T-helper 17 cell (primary cell): Measurements from ENCODE around the gene RSBN1. TPM values are rescaled to one million over a fixed set of nuclear protein-coding genes. Genes with fewer than 3 reads are reported as not detected.
A peak's percentile ranks its signal among the peaks of the same experiment; 100 is the strongest.
"Not testable (repeated sequence)": the region's sequence is repeated elsewhere in the genome, so short reads cannot be mapped to it uniquely, and the experiment has no call there.

ENCODE experiments used
- ATAC-seq: fragments of 150-1000 bp; cut with Tn5 transposase; 2 replicates; pipeline ENCODE4 v1.10.0; 2021; ENCODE audit warnings: mild to moderate bottlenecking, moderate library complexity
- DNase-seq, 3 donors: peaks; one replicate each; pipeline versions ENCODE4 v3.0.0 to v3.0.0-alpha.2; 2020 to 2021
- H3K9me3 ChIP-seq: one replicate; pipeline ENCODE4 v1.7.0; 2013; ENCODE audit warnings: low read length, mild to moderate bottlenecking; ENCODE audit not compliant: control insufficient read depth, poor library complexity, severe bottlenecking
- H3K27ac Mint-ChIP-seq: one replicate; pipeline ENCODE4 v1.8.0; 2022; ENCODE audit warnings: mild to moderate bottlenecking, moderate library complexity, mixed read lengths
- H3K27me3 Mint-ChIP-seq: one replicate; pipeline ENCODE4 v1.8.0; 2022; ENCODE audit warnings: mixed read lengths
- H3K36me3 Mint-ChIP-seq: one replicate; pipeline ENCODE4 v1.8.0; 2022; ENCODE audit warnings: low read depth, mixed read lengths
- H3K4me1 Mint-ChIP-seq: one replicate; pipeline ENCODE4 v1.8.0; 2022; ENCODE audit warnings: mild to moderate bottlenecking, mixed read lengths
- H3K4me3 Mint-ChIP-seq: one replicate; pipeline ENCODE4 v1.8.0; 2022; ENCODE audit warnings: mild to moderate bottlenecking, moderate library complexity, mixed read lengths
- total RNA-seq, 4 donors: library from RNA in 2 of 4; stranded (reverse) in 2 of 4; gene quantifications; one replicate each; pipeline ENCODE4 v1.2.3 and lab custom pipeline; 2022 to 2026

Gene RSBN1
- total RNA-seq (10 to 100 TPM; 40.1 to 45.8 TPM), total RNA-seq (lab: John Stamatoyannopoulos, UW) (108 to 134 reads per million in 2 donors)

- H3K36me3 Mint-ChIP-seq = peaks cover 4% of the 10 kb centered on the region
- ATAC-seq = peak; percentile 91
- no peaks in the 10 kb centered on the region for H3K27me3 Mint-ChIP-seq
- H3K4me3 Mint-ChIP-seq = peak within 1 kb of the TSS; percentile 96
- no peaks in the 10 kb centered on the region for H3K9me3 ChIP-seq
- H3K27ac Mint-ChIP-seq = peak within 1 kb of the TSS; percentile 98
- H3K4me1 Mint-ChIP-seq = peaks cover 28% of the 10 kb centered on the region
- peak; percentile 93 to 97 (median 96) for DNase-seq
Measured at GRCh38 chr1:113811888-113812660, at the start of gene RSBN1. RSBN1 (minus strand) TSS chr1:113812476; CDS start chr1:113812412, 64 bp downstream.

GRCh38 chr1:113861641-113862040, 49.4 kb upstream of the RSBN1 start:
- Mint-ChIP-seq H3K36me3 (peaks cover 4% of the 10 kb centered on the region), H3K4me1 (peaks cover 20% of the 10 kb centered on the region)

GRCh38 chr1:113860891-113861290, 48.6 kb upstream of the RSBN1 start:
- no peak overlapping the region for H3K4me3 Mint-ChIP-seq

More at GRCh38 chr1:113861641-113862040, 49.4 kb upstream of the RSBN1 start:
- Mint-ChIP-seq H3K4me3 (no peak overlapping the region), H3K27ac (peak overlapping the region; percentile 85), H3K27me3 (no peaks in the 10 kb centered on the region)
- ATAC-seq = no peak
- no peaks in the 10 kb centered on the region for H3K9me3 ChIP-seq
- DNase-seq = no peak

GRCh38 chr1:113859478-113860175, 47.4 kb upstream of the RSBN1 start:
- DNase-seq = no peak
- ATAC-seq = peak; percentile 50
- Mint-ChIP-seq H3K4me1 (peaks cover 20% of the 10 kb centered on the region), H3K36me3 (peaks cover 4% of the 10 kb centered on the region), H3K27ac (peak overlapping the region; percentile 85), H3K4me3 (no peak overlapping the region), H3K27me3 (no peaks in the 10 kb centered on the region)
- H3K9me3 ChIP-seq = no peaks in the 10 kb centered on the region

More at GRCh38 chr1:113860891-113861290, 48.6 kb upstream of the RSBN1 start:
- no peak for DNase-seq
- Mint-ChIP-seq H3K36me3 (peaks cover 4% of the 10 kb centered on the region), H3K27ac (peak overlapping the region; percentile 85), H3K27me3 (no peaks in the 10 kb centered on the region), H3K4me1 (peaks cover 20% of the 10 kb centered on the region)
- no peaks in the 10 kb centered on the region for H3K9me3 ChIP-seq
- ATAC-seq = no peak

- ATAC-seq (no peak), DNase-seq (no peak)
- peaks cover 8% of the 10 kb centered on the region for H3K36me3 Mint-ChIP-seq
- peak overlapping the region; percentile 85 for H3K27ac Mint-ChIP-seq
- no peaks in the 10 kb centered on the region for H3K27me3 Mint-ChIP-seq
- peak overlapping the region; percentile 31 for H3K4me3 Mint-ChIP-seq
- no peaks in the 10 kb centered on the region for H3K9me3 ChIP-seq
- H3K4me1 Mint-ChIP-seq = peaks cover 20% of the 10 kb centered on the region
Measured at GRCh38 chr1:113858982-113859381, 46.7 kb upstream of the RSBN1 start.

- DNase-seq = no peak
- Mint-ChIP-seq H3K27ac (peak overlapping the region; percentile 85), H3K4me3 (peak overlapping the region; percentile 31), H3K27me3 (no peaks in the 10 kb centered on the region), H3K36me3 (peaks cover 8% of the 10 kb centered on the region), H3K4me1 (peaks cover 20% of the 10 kb centered on the region)
- no peaks in the 10 kb centered on the region for H3K9me3 ChIP-seq
- ATAC-seq = peak; percentile 42
Measured at GRCh38 chr1:113858418-113858817, 46.1 kb upstream of the RSBN1 start.

GRCh38 chr1:113857776-113858175, 45.5 kb upstream of the RSBN1 start:
- H3K4me1 Mint-ChIP-seq = peaks cover 19% of the 10 kb centered on the region
- H3K4me3 Mint-ChIP-seq = no peak overlapping the region
- no peak for DNase-seq
- H3K36me3 Mint-ChIP-seq = peaks cover 8% of the 10 kb centered on the region
- peak overlapping the region; percentile 83 for H3K27ac Mint-ChIP-seq
- ATAC-seq = no peak
- H3K9me3 ChIP-seq = no peaks in the 10 kb centered on the region
- H3K27me3 Mint-ChIP-seq = no peaks in the 10 kb centered on the region

GRCh38 chr1:113856401-113856790, 44.1 kb upstream of the RSBN1 start:
- DNase-seq = no peak
- Mint-ChIP-seq H3K27ac (peak overlapping the region; percentile 83), H3K27me3 (no peaks in the 10 kb centered on the region), H3K4me1 (peaks cover 10% of the 10 kb centered on the region), H3K4me3 (no peak overlapping the region), H3K36me3 (peaks cover 8% of the 10 kb centered on the region)
- no peak for ATAC-seq
- H3K9me3 ChIP-seq = no peaks in the 10 kb centered on the region

GRCh38 chr1:113855630-113856400, 43.5 kb upstream of the RSBN1 start:
- Mint-ChIP-seq H3K27ac (peak overlapping the region; percentile 6), H3K4me1 (peaks cover 8% of the 10 kb centered on the region), H3K36me3 (peaks cover 7% of the 10 kb centered on the region), H3K4me3 (no peak overlapping the region), H3K27me3 (no peaks in the 10 kb centered on the region)
- DNase-seq (no peak), ATAC-seq (no peak)
- H3K9me3 ChIP-seq = no peaks in the 10 kb centered on the region

- DNase-seq = no peak
- no peaks in the 10 kb centered on the region for H3K9me3 ChIP-seq
- peaks cover 10% of the 10 kb centered on the region for H3K4me1 Mint-ChIP-seq
- no peaks in the 10 kb centered on the region for H3K27me3 Mint-ChIP-seq
- H3K27ac Mint-ChIP-seq = no peak overlapping the region
- H3K36me3 Mint-ChIP-seq = peaks cover 8% of the 10 kb centered on the region
- H3K4me3 Mint-ChIP-seq = no peak overlapping the region
- no peak for ATAC-seq
Measured at GRCh38 chr1:113854234-113854633, 42.0 kb upstream of the RSBN1 start.

- not testable (repeated sequence) for H3K9me3 ChIP-seq, H3K4me1 Mint-ChIP-seq, H3K27me3 Mint-ChIP-seq, DNase-seq, H3K27ac Mint-ChIP-seq, ATAC-seq, H3K4me3 Mint-ChIP-seq, H3K36me3 Mint-ChIP-seq
Measured at GRCh38 chr1:113852694-113853093, 40.4 kb upstream of the RSBN1 start.

GRCh38 chr1:113850127-113850796, 38.0 kb upstream of the RSBN1 start:
- peaks cover 20% of the 10 kb centered on the region for H3K36me3 Mint-ChIP-seq
- DNase-seq (no peak), ATAC-seq (no peak)
- H3K4me3 Mint-ChIP-seq = no peak overlapping the region
- H3K9me3 ChIP-seq = no peaks in the 10 kb centered on the region
- H3K27me3 Mint-ChIP-seq = no peaks in the 10 kb centered on the region
- peaks cover 9% of the 10 kb centered on the region for H3K4me1 Mint-ChIP-seq
- H3K27ac Mint-ChIP-seq = peak overlapping the region; percentile 41
